Heart left ventricle (tissue), 16 donors: ENCODE results near the gene SLC43A1. TPM values are rescaled to one million over a fixed set of nuclear protein-coding genes. Genes with fewer than 3 reads are reported as not detected.

Experiments used
- ATAC-seq, 4 donors: fragments of 200-7000 bp; cut with Tn5 transposase; one replicate each; pipeline ENCODE4 v1.9.1; 2020 to 2022; ENCODE audit warnings: moderate library complexity in 4 of 4, mild to moderate bottlenecking in 3 of 4, moderate number of reproducible peaks in 1 of 4
- DNase-seq, 5 donors: peaks; one replicate each; pipeline ENCODE4 v3.0.0-alpha.2; 2020
- H3K27ac ChIP-seq, 12 donors: fragments of 200-600 bp; sonication (generic) in 4 of 12; one replicate each; pipeline versions ENCODE4 v1.5.0 to v1.8.0; 2016 to 2022; ENCODE audit warnings: mild to moderate bottlenecking in 2 of 12
- H3K27me3 ChIP-seq, 9 donors: fragments of 200-600 bp; sonication (generic) in 2 of 9; one replicate each; pipeline versions ENCODE4 v1.5.1 to v1.8.0; 2016 to 2022; ENCODE audit warnings: mild to moderate bottlenecking in 3 of 9
- H3K36me3 ChIP-seq, 9 donors: fragments of 200-600 bp; sonication (generic) in 2 of 9; one replicate each; pipeline versions ENCODE4 v1.5.0 to v1.8.0; 2018 to 2022; ENCODE audit warnings: mild to moderate bottlenecking in 2 of 9
- H3K4me1 ChIP-seq, 12 donors: fragments of 200-600 bp; sonication (generic) in 4 of 12; one replicate each; pipeline versions ENCODE4 v1.5.0 to v1.8.0; 2016 to 2022; ENCODE audit warnings: mild to moderate bottlenecking in 3 of 12
- H3K4me3 ChIP-seq, 12 donors: fragments of 200-600 bp; sonication (generic) in 4 of 12; one replicate each; pipeline versions ENCODE4 v1.5.0 to v1.8.0; 2017 to 2022; ENCODE audit warnings: mild to moderate bottlenecking in 9 of 12, moderate library complexity in 4 of 12
- H3K9me3 ChIP-seq, 12 donors: fragments of 200-600 bp; sonication (generic) in 4 of 12; one replicate each; pipeline versions ENCODE4 v1.5.0 to v1.8.0; 2016 to 2022; ENCODE audit warnings: mild to moderate bottlenecking in 1 of 12
- CTCF ChIP-seq, 12 donors: fragments of 200-600 bp; sonication (generic) in 4 of 12; IDR thresholded peaks; one replicate each; pipeline versions ENCODE4 v1.5.0 to v1.8.0; 2018 to 2022; ENCODE audit warnings: antibody characterized with exemption in 12 of 12, mild to moderate bottlenecking in 5 of 12
- POLR2A ChIP-seq, 2 donors: fragments of 450-650 bp; IDR thresholded peaks; one replicate each; pipeline ENCODE4 v1.6.1; 2017; ENCODE audit warnings: antibody characterized with exemption in 2 of 2, mild to moderate bottlenecking in 2 of 2, moderate library complexity in 2 of 2
- WGBS, 4 donors: extraction: QIAGEN DNeasy Blood & Tissue Kit in 2 of 4; methylation state at CpG; one replicate each; pipeline versions ENCODE4 v1.1.5 to v1.1.7; 2013 to 2018; 5-methylcytosine and 5-hydroxymethylcytosine counted together
- intact Hi-C, 10 donors: fragments of 100-400 bp; cut with DNase I; formaldehyde crosslinking; loops; one replicate each; pipeline versions ENCODE4 v1.11.1 to v1.14.2; 2022
- polyA plus RNA-seq, 2 donors: library from polyadenylated mRNA; stranded (reverse); fragments of 200-250 nt; gene quantifications; one replicate each; pipeline ENCODE4 v1.2.3, GENCODE V29; 2013
- total RNA-seq, 9 donors: library from RNA; depleted of rRNA in 2 of 9; stranded (reverse); fragments of >200 nt in 2 of 9; fragmentation: NEBNext Ultra II Directional in 3 of 9; extraction: Animal tissue kit (Norgen Biotek cat#: 25700) in 3 of 9; gene quantifications; one replicate each; pipeline versions ENCODE4 v1.1.0 to v1.2.4, GENCODE V29; 2016 to 2023
- donor health status: ischemic (EF 13 %, LVEDD 7.1; RV severe dilation, severe dysfunction).
- donor health status: healthy with polysubstance abuse.
- donor health status: DM: no; HTN: yes; CAD: no.
- donor health status: DM: no; HTN: no; CAD: no.
- donor health status: ischemic (EF 25% LVEDD 6.9; RV normal size, moderate dysfunction).
- donor health status: ischemic (EF 25% LVEDD 5.7; RV mildly dilated, moderate dysfunction).
- donor health status: healthy.
- donor health status: DM: yes; HTN: yes; CAD: no.
- donor health status: ischemic (EF 35%, LVEDD 5.7; RV mildly dilated, moderate dysfunction).
- donor health status: nonischemic (EF 11% LVEDD 7.7; RV severe dilation, severe dysfunction).
- donor health status: DM: yes; HTN: yes; CAD: no.
- donor health status: PGD.
- donor health status: ischemic (EF 29% LVEDD 5.4; RV normal size, mild dysfunction).
- donor health status: nonischemic (EF 23%, LVEDD 6.1; RV moderate dilation, normal function).

Gene SLC43A1
- total and polyA plus RNA-seq, 11 donors, result 2.7 to 12.3 (median 5.8) TPM

GRCh38 chr11:57529012-57529411 is 13.5 kb upstream of the SLC43A1 start:
- DNase-seq (no peak), ATAC-seq (no peak)
- Histone ChIP-seq H3K36me3 (peaks cover 0 to 23% (median 15%) of the 10 kb centered on the region in 9 donors), H3K4me1 (peaks cover 0 to 21% (median 11%) of the 10 kb centered on the region in 12 donors), H3K9me3 (no peaks in the 10 kb centered on the region), H3K27me3 (no peaks in the 10 kb centered on the region), H3K27ac (no peak overlapping the region), H3K4me3 (no peak overlapping the region)
- TF ChIP-seq CTCF (IDR thresholded peaks at IDR 0.05), result no peak
- intact Hi-C loops, result loop anchor here in 8 of 10 donors (2.0 to 10.0 kb wide), 7 partner anchors 36 to 192 kb away; partner anchors contain the start of genes P2RX3 (in 1 of the 8) and SSRP1 (in 1 of the 8)

- DNase-seq (peak; percentile 49 to 71 (median 63)), ATAC-seq (no peak)
- Histone ChIP-seq H3K36me3 (peaks cover 0 to 23% (median 15%) of the 10 kb centered on the region in 9 donors), H3K4me3 (no peak overlapping the region), H3K27ac (no peak overlapping the region), H3K27me3 (no peaks in the 10 kb centered on the region), H3K9me3 (no peaks in the 10 kb centered on the region), H3K4me1 (peaks cover 0 to 21% (median 11%) of the 10 kb centered on the region in 12 donors)
- TF ChIP-seq POLR2A (IDR thresholded peaks at IDR 0.05) (no peak), CTCF (IDR thresholded peaks at IDR 0.05) (peak; percentile 89 to 97 (median 93))
- intact Hi-C loops, result loop anchor here (1.0 to 10.0 kb wide), 15 partner anchors 28 to 190 kb away; partner anchors contain the start of genes P2RX3 (in 1 of the 10) and SSRP1 (in 1 of the 10)
- WGBS, 4 donors, result 17 to 20% (median 17%) methylated on average over 7 of the region's 7 CpGs
Observed at GRCh38 chr11:57527056-57527631, 11.6 kb upstream of the SLC43A1 start.

- DNase-seq, result no peak
- Histone ChIP-seq H3K4me1 (peaks cover 0 to 5% (median 0%) of the 10 kb centered on the region in 12 donors), H3K36me3 (peaks cover 0 to 18% (median 8%) of the 10 kb centered on the region in 9 donors), H3K4me3 (no peak overlapping the region), H3K27me3 (no peaks in the 10 kb centered on the region), H3K27ac (no peak overlapping the region), H3K9me3 (no peaks in the 10 kb centered on the region)
- intact Hi-C loops, result loop anchor here in 1 of 10 donors (10.0 kb wide), 1 partner anchor 61 kb away; no protein-coding TSS in a partner anchor
- 91 to 95% (median 92%) methylated on average over 4 of the region's 4 CpGs for WGBS, 4 donors
- ATAC-seq, result no peak
- TF ChIP-seq CTCF (IDR thresholded peaks at IDR 0.05) (no peak), POLR2A (IDR thresholded peaks at IDR 0.05) (no peak)
Observed at GRCh38 chr11:57523419-57523818, 7.9 kb upstream of the SLC43A1 start.

GRCh38 chr11:57521116-57521515 is 5.6 kb upstream of the SLC43A1 start:
- no peak overlapping the region for H3K27ac ChIP-seq
- no peaks in the 10 kb centered on the region for H3K27me3 ChIP-seq
- no peak for ATAC-seq
- H3K4me3 ChIP-seq, result no peak overlapping the region
- H3K9me3 ChIP-seq, result no peaks in the 10 kb centered on the region
- intact Hi-C loops, result loop anchor here in 1 of 10 donors (10.0 kb wide), 1 partner anchor 64 kb away; no protein-coding TSS in a partner anchor
- peaks cover 0 to 7% (median 1%) of the 10 kb centered on the region in 12 donors for H3K4me1 ChIP-seq
- no peak for DNase-seq
- TF ChIP-seq CTCF (IDR thresholded peaks at IDR 0.05) (no peak), POLR2A (IDR thresholded peaks at IDR 0.05) (no peak)
- 87 to 90% (median 89%) methylated on average over 2 of the region's 2 CpGs for whole genome bisulfite sequencing, 4 donors
- H3K36me3 ChIP-seq, result peaks cover 0 to 8% (median 0%) of the 10 kb centered on the region in 9 donors
